MM.1S (cell line): ENCODE results near the gene KRTAP10-3.

Experiments used
- DNase-seq: peaks from one replicate; pipeline ENCODE4 v3.0.0-alpha.2; 2015
- H2AFZ ChIP-seq: fragments of 300-600 bp; sonication (generic); 2 replicates; pipeline ENCODE4 v1.6.0; 2016; ENCODE audit warnings: antibody characterized with exemption, low read length
- H3F3A ChIP-seq: fragments of 300-600 bp; sonication (generic); 2 replicates; pipeline ENCODE4 v1.6.1; 2016; ENCODE audit warnings: mild to moderate bottlenecking, antibody characterized with exemption, low read length, moderate library complexity, mixed read lengths; ENCODE audit not compliant: insufficient read depth
- H3K27ac ChIP-seq: fragments of 300-600 bp; sonication (generic); 2 replicates; pipeline ENCODE4 v1.5.1; 2016; ENCODE audit warnings: mild to moderate bottlenecking, low read length
- H3K27me3 ChIP-seq: fragments of 300-600 bp; sonication (generic); replicated peaks from 2 replicates; pipeline ENCODE4 v1.6.0; 2016; ENCODE audit warnings: low read length; ENCODE audit not compliant: insufficient read depth
- H3K36me3 ChIP-seq: fragments of 300-600 bp; sonication (generic); replicated peaks from 2 replicates; pipeline ENCODE4 v1.6.1; 2016; ENCODE audit warnings: mild to moderate bottlenecking, low read length, mixed read lengths; ENCODE audit not compliant: insufficient read depth
- H3K4me1 ChIP-seq: fragments of 300-600 bp; sonication (generic); 2 replicates; pipeline ENCODE4 v1.6.1; 2016; ENCODE audit warnings: low read length, mixed read lengths
- H3K4me2 ChIP-seq: fragments of 300-600 bp; sonication (generic); 2 replicates; pipeline ENCODE4 v1.6.0; 2016; ENCODE audit warnings: low read depth, low read length
- H3K4me3 ChIP-seq: fragments of 300-600 bp; sonication (generic); 2 replicates; pipeline ENCODE4 v1.5.1; 2016; ENCODE audit warnings: low read length, mixed read lengths
- H3K79me2 ChIP-seq: fragments of 300-600 bp; sonication (generic); 2 replicates; pipeline ENCODE4 v1.6.1; 2016; ENCODE audit warnings: mixed run types, low read length, mixed read lengths
- H3K9ac ChIP-seq: fragments of 300-600 bp; sonication (generic); 2 replicates; pipeline ENCODE4 v1.6.1; 2016; ENCODE audit warnings: low read length, mixed read lengths
- H3K9me2 ChIP-seq: fragments of 300-600 bp; sonication (generic); replicated peaks from 2 replicates; pipeline ENCODE4 v1.6.1; 2016; ENCODE audit warnings: mild to moderate bottlenecking, low read length, mixed read lengths; ENCODE audit not compliant: insufficient read depth
- H3K9me3 ChIP-seq: fragments of 300-600 bp; sonication (generic); replicated peaks from 2 replicates; pipeline ENCODE4 v1.6.1; 2016; ENCODE audit warnings: mild to moderate bottlenecking, low read length, mixed read lengths; ENCODE audit not compliant: insufficient read depth
- H4K20me1 ChIP-seq: fragments of 300-600 bp; sonication (generic); 2 replicates; pipeline ENCODE4 v1.6.1; 2016; ENCODE audit warnings: mild to moderate bottlenecking, low read length, moderate library complexity, mixed read lengths; ENCODE audit not compliant: insufficient read depth
- CTCF ChIP-seq: fragments of 300-600 bp; sonication (generic); IDR thresholded peaks from 2 replicates; pipeline ENCODE4 v1.5.1; 2016; ENCODE audit warnings: antibody characterized with exemption, low read length, mixed read lengths
- EZH2 ChIP-seq: fragments of 300-600 bp; sonication (generic); optimal IDR thresholded peaks from 2 replicates; pipeline ENCODE3; 2017; ENCODE audit warnings: low read depth, mild to moderate bottlenecking, antibody characterized with exemption, low read length, mixed read lengths
- EZH2phosphoT487 ChIP-seq: fragments of 300-600 bp; sonication (generic); IDR thresholded peaks from 2 replicates; pipeline ENCODE4 v1.6.1; 2018; ENCODE audit warnings: antibody characterized with exemption, low read length

Gene KRTAP10-3

GRCh38 chr21:44522753-44523204, 35.8 kb downstream of the KRTAP10-3 start:
- Histone ChIP-seq H3K4me2 (no peak overlapping the region), H3K9me2 (no peaks in the 10 kb centered on the region), H3K79me2 (no peaks in the 10 kb centered on the region), H4K20me1 (no peaks in the 10 kb centered on the region), H3K9me3 (no peaks in the 10 kb centered on the region), H3K27ac (no peak overlapping the region), H3K36me3 (no peaks in the 10 kb centered on the region), H3K9ac (no peak overlapping the region), H2AFZ (no peak overlapping the region), H3K27me3 (peaks cover 98% of the 10 kb centered on the region), H3K4me3 (no peak overlapping the region), H3K4me1 (no peaks in the 10 kb centered on the region), H3F3A (no peaks in the 10 kb centered on the region)
- TF ChIP-seq EZH2 = no peak
- no peak for TF ChIP-seq EZH2phosphoT487
- no peak for TF ChIP-seq CTCF
- no peak for DNase-seq

GRCh38 chr21:44521928-44522752, 36.5 kb downstream of the KRTAP10-3 start:
- TF ChIP-seq EZH2 (no peak), CTCF (no peak), EZH2phosphoT487 (no peak)
- H3K36me3 ChIP-seq = no peaks in the 10 kb centered on the region
- H3K9me3 ChIP-seq = no peaks in the 10 kb centered on the region
- H3K79me2 ChIP-seq = no peaks in the 10 kb centered on the region
- no peaks in the 10 kb centered on the region for H4K20me1 ChIP-seq
- H2AFZ ChIP-seq = no peak overlapping the region
- no peak for DNase-seq
- H3F3A ChIP-seq = no peaks in the 10 kb centered on the region
- H3K27ac ChIP-seq = no peak overlapping the region
- no peaks in the 10 kb centered on the region for H3K9me2 ChIP-seq
- no peak overlapping the region for H3K9ac ChIP-seq
- no peak overlapping the region for H3K4me2 ChIP-seq
- H3K27me3 ChIP-seq = peaks cover 98% of the 10 kb centered on the region
- no peaks in the 10 kb centered on the region for H3K4me1 ChIP-seq
- H3K4me3 ChIP-seq = no peak overlapping the region

GRCh38 chr21:44521301-44521927, 37.2 kb downstream of the KRTAP10-3 start:
- Histone ChIP-seq H2AFZ (no peak overlapping the region), H3K4me1 (no peaks in the 10 kb centered on the region), H3K9me3 (no peaks in the 10 kb centered on the region), H4K20me1 (no peaks in the 10 kb centered on the region), H3K27ac (no peak overlapping the region), H3K4me2 (no peak overlapping the region), H3K36me3 (no peaks in the 10 kb centered on the region), H3K4me3 (no peak overlapping the region), H3K27me3 (peaks cover 98% of the 10 kb centered on the region), H3F3A (no peaks in the 10 kb centered on the region), H3K9ac (no peak overlapping the region), H3K9me2 (no peaks in the 10 kb centered on the region), H3K79me2 (no peaks in the 10 kb centered on the region)
- DNase-seq = no peak
- no peak for TF ChIP-seq CTCF
- no peak for TF ChIP-seq EZH2phosphoT487
- no peak for TF ChIP-seq EZH2
